Measurements from ENCODE around the gene SMARCC1.

- TF ChIP-seq, protein P1, sequence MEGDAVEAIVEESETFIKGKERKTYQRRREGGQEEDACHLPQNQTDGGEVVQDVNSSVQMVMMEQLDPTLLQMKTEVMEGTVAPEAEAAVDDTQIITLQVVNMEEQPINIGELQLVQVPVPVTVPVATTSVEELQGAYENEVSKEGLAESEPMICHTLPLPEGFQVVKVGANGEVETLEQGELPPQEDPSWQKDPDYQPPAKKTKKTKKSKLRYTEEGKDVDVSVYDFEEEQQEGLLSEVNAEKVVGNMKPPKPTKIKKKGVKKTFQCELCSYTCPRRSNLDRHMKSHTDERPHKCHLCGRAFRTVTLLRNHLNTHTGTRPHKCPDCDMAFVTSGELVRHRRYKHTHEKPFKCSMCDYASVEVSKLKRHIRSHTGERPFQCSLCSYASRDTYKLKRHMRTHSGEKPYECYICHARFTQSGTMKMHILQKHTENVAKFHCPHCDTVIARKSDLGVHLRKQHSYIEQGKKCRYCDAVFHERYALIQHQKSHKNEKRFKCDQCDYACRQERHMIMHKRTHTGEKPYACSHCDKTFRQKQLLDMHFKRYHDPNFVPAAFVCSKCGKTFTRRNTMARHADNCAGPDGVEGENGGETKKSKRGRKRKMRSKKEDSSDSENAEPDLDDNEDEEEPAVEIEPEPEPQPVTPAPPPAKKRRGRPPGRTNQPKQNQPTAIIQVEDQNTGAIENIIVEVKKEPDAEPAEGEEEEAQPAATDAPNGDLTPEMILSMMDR (IDR thresholded peaks at IDR 0.05; ENCODE audit: insufficient read depth, low read length): no peak
- no peak for TF ChIP-seq SPI1 (IDR thresholded peaks at IDR 0.05; ENCODE audit: borderline replicate concordance, low read depth)
These were observed 68.0 kb downstream of the SMARCC1 start for GRCh38 chr3:47713655-47714054.

Data from HL-60 (cell line).